Fibroblast of skin of abdomen (primary cell): ENCODE results near the gene IGFALS.

Experiments
- DNase-seq: peaks from one replicate; pipeline ENCODE4 v3.0.0-alpha.2; 2013

The IGFALS gene

DNA sequence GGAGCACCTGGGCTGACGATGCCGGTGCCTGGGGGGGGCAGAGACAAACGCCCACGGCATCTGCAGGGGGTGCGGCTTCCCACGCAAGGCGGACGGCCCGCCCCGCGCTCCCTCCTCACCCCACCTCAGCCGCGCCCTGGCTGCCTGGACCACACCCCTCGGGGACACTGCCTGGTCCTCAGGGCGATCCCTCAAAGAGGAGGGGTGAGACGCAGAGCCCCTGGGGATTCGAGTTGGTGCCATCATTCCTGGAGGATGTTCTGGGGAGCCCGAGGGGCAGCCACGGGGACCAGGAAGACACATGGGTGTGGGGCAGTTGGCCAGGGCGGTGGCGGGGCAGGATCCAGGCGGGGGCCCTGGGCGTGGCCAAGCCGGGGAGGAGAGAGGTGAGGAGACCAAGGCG, 3.9 kb downstream of the IGFALS start:
- DNase-seq, result no peak

- DNase-seq, result no peak
Observed at GRCh38 chr16:1788708-1789100, 4.8 kb downstream of the IGFALS start.

- no peak for DNase-seq
Observed at GRCh38 chr16:1788095-1788707, 5.3 kb downstream of the IGFALS start.

DNA sequence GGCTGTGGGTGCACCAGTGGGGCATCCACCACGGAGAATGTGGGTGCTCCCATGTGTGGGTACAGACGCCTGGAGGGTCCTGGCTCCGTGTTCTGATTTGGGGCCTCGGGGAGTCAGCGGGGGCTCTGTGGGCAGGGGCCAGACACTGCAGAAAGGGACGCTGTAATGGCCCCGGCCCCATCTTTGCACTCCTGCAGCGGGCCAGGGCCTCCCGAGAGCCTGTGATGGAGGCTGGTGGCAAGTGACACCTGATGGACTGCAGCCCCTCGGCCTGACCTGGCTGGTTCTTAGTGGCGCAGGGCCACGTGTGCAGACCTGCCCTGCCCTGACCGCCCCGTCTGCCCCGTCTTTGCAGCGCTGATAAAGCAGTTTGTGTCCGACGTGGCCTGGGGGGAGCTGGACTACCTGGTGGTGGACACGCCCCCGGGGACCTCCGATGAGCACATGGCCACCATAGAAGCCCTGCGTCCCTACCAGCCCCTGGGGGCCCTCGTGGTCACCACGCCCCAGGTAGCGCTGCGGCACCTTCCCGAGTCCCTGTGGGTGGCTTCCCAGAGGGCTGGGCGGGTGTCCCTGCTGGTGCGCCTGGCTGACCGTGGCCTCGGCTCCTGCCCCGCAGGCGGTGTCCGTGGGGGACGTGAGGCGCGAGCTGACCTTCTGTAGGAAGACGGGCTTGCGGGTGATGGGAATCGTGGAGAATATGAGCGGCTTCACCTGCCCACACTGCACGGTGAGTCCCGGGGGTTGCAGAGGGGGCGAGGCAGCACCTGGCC, 6.0 kb downstream of the IGFALS start:
- no peak for DNase-seq

GRCh38 chr16:1787056-1787321, 6.5 kb downstream of the IGFALS start:
- DNase-seq, result no peak

GRCh38 chr16:1786242-1787055, 7.1 kb downstream of the IGFALS start:
- no peak for DNase-seq

DNA sequence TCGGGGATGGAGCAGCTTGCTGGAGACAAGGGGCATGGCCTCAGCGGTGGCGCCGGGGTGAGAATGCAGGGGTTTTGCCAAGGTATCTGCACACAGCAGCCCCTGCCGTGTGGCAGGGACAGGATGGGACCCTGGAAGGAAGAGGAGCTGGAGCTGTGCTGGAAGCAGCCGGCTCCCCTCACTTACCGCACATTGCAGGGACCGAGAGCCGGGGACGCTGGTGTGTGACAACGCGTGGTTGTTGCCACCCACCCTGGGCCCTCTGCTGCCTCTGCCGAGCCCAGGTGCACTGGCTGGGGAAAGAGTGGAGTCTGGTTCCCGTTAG, 7.7 kb downstream of the IGFALS start:
- no peak for DNase-seq

DNA sequence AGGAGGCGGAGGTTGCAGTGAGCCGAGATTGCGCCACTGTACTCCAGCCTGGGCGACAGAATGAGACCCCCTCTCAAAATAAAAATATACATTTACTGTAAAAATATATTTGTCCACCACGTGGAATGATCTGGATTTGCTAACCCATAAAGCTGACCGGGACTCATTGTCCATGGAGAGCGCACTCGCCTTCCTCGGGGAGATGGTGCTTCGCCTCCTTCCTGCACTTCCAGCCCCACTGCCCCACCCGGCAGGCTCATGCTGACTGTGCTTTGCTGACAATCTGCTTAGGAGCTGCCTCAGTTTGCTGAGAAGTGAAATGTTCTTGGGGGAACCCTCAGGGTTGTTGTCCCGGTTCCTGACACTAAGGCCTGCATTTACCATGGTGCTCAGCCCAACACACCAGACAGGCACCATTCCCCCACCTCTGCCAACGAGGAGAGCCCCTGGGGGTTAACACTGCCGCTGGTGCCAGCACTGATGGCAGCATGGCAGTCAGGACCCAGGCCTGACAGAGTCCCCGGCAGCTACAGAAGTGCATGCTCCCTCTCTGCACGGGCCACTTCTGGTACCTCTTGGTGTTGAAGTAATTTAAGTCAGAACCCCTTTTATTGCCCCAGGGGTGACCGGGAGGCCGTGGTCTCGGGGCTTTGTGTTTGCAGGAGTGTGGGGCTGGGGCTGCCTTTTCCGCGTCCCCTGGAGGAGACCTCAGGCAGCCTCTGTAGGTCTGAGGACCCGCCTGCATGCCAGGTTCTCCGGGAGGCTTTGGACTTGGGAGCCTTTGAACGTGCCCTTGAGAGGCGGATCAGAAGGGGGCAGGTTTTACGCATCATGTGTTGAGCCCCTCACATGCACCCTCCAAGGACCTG, 8.3 kb downstream of the IGFALS start:
- no peak for DNase-seq

DNA sequence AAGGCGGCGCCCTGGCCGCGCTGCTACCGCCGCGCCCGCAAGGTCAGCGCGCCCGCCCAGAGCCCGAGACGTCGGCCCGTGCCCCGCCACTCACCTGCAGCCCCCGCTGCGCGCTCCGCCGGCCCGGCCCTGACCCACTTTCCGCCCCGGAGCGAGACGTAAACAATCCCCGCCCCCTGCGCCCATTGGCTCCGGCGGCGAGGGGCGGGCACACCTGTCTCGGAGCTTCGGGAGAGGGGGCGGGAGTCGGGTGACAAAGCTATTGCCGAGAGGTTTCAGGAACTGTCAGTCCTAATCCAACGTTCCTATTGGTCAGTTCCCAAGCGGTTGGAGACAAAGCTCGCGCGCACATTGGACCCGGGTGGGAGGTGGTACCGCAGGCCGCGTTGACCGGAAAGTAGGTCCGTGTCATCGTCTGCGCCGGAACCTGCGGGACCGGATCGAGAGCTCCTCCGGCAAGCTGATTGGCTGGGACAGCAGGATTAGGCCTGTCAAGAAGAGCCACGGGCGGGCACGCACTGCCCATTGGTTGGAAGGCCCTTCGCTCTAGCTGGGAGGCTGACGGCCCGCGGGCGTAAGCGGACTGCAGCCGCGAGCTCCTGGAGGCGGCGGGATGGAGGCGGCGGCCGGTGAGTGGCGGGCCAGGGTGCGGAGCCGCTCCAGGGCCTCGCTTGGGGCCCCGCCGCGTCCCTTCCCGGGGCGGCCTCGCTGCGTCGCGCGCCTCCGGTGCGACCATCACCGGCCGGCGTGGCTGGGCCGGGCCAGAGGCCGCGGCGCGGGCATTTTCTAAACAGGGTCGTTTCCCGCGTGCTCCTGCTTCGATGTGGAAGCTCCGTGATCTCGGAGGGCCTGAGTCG, 10.9 kb downstream of the IGFALS start, which contains the start of the genes NUBP2 and SPSB3:
NUBP2 (plus strand) TSS at position 553 of the 857 bp plus-strand sequence; CDS start at position 614, 61 bp downstream.
SPSB3 (minus strand) TSS at position 164 of the 857 bp plus-strand sequence. CDS start 1,088 bp downstream, outside the sequence.
- peak; percentile 100 for DNase-seq

- DNase-seq, result no peak
Observed at GRCh38 chr16:1781758-1782407, 11.6 kb downstream of the IGFALS start.

- no peak for DNase-seq
Observed at GRCh38 chr16:1781254-1781653, 12.3 kb downstream of the IGFALS start.

DNA sequence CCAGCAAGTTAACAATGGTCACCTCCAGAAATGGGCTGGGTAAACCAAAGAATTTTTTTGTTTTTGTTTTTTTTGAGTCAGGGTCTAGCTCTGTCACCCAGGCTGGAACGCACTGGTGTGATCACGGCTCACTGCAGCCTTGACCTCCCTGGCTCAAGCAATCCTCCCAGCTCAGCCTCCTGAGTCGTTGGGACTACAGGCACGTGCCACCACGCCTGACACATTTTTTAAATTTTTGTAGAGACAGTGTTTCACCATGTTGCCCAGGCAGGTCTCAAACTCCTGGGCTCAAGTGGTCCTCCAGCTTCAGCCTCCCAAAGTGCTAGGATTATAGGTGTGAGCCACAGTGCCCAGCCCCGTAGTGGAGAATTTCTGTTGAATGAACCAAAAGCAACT, 12.8 kb downstream of the IGFALS start:
- no peak for DNase-seq

GRCh38 chr16:1779741-1780676, 13.5 kb downstream of the IGFALS start:
- no peak for DNase-seq

- no peak for DNase-seq
Observed at GRCh38 chr16:1779234-1779701, 14.2 kb downstream of the IGFALS start.

DNA sequence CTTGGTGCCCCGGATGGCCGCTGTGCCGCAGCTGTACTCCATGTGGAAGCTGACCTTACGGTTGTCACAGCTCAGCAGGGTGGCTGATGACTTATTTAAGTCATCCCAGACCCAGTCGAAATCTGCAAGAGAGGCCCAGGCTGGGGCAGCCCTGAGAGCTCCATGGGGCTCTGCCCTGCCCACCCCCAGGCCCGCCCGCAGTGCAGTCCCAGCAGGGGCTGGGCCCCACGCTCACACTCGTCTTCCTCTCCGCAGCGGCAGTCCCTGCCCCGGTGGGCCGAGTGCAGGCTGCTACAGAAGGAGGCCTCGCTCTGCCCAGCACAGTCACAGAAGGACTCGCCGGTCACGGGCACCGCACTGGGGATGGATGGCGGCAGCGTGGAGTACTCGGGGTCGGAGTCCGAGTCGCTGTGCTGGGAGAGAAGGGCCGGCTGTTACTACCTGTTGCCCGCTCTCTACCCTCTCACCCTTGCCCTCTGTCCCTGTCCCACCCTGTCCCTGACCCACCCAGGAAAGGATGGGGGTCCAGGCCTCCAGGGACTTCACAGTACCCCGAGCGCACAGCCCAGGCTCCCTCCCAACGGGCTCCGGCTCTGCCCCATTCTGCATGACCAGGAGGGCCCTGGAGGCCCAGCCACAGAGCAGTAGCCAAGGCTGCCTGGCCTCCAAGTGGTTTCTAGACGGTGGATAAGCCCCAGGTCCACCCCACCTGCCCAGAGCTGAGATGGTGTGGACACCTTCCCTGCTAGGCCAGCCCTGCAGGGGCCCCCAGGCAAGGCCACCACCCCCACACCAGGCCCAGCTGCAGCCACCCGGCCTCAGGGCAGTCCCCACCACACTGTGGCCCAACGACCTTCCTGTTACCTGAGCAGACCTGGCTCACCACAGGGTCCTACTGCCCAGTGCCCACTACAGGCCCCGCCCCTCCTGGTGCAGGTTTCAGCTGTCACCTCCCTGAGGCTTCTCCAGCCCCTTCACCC, 15.0 kb downstream of the IGFALS start:
- DNase-seq, result no peak

GRCh38 chr16:1777375-1778199, 15.9 kb downstream of the IGFALS start:
- DNase-seq, result no peak

- DNase-seq, result no peak
Observed at GRCh38 chr16:1776991-1777374, 16.5 kb downstream of the IGFALS start.

GRCh38 chr16:1776672-1776955, 16.9 kb downstream of the IGFALS start:
- no peak for DNase-seq
